ENCODE data around the gene GAS2.
A peak's percentile ranks its signal among the peaks of the same experiment; 100 is the strongest.

The GAS2 gene

DNA sequence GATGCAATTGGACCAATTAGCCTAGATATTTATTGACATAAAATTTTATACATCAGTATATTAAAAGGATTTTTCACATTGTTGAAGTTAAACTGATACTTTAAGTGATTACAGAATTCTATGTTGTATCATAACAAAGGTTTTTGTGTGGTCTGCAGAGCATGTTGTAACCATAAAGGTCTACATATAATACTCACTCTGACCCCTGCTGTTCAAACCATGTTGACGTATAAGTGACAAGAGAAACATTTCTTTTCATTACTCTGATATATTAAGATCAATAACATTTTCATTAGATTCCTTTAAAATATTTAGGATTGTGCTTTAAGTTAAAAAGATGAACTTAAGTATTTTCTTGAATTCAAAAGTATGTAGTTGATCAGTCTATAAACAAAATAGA, 63.9 kb downstream of the GAS2 start:
- peak; percentile 31 for DNase-seq

DNA sequence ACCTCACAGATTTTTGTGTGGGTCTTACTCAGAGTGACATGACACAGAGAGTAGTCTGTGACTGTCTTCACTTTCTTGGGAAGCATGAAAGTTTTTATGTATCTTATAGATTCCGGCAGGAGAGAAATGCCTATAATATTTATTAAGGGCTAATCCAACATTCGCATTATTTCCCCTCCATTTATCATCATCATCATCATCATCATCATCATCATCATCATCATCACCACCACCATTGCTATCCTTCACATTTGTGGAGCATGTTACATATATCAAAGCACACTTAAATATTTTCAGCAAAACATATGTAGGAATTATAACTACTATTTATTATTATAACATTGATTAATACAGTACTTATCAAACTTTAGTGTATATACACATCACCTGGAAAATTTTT, 66.2 kb downstream of the GAS2 start:
- no peak for DNase-seq

DNA sequence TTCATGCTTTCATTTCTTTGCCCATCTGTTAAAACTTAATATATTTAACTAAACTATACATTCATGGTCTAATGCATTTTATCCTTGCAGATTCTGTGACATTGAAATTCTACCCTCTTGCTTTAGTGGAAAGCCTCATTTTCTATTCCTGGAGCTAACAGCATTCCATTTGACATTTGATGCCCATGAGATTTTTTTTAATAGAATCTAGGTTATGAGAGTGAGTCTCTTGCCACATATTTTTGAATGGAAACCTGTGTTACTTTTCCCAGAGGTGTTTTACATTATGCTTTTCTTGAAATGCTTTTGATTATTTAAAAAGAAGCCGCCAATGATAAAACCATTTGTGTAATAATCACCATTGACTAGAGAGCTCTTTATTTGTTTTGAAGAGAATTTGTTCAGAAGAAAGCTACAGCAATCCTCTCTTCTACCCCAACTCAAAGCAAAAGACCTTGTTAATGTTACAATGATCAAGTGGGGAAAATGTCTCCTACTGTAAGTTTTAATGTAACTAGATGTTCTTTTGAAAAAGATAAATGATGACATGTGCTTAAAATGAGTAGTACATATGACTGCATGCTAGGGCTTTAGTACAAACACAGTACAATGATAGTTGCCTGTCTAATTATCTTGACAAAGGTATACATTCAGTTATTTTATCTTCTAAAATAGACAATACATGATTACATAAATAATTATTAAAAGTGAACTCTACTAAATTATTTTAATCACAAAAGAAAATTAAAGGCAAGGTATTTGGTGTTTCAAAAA, 67.3 kb downstream of the GAS2 start:
- DNase-seq, result no peak

DNA sequence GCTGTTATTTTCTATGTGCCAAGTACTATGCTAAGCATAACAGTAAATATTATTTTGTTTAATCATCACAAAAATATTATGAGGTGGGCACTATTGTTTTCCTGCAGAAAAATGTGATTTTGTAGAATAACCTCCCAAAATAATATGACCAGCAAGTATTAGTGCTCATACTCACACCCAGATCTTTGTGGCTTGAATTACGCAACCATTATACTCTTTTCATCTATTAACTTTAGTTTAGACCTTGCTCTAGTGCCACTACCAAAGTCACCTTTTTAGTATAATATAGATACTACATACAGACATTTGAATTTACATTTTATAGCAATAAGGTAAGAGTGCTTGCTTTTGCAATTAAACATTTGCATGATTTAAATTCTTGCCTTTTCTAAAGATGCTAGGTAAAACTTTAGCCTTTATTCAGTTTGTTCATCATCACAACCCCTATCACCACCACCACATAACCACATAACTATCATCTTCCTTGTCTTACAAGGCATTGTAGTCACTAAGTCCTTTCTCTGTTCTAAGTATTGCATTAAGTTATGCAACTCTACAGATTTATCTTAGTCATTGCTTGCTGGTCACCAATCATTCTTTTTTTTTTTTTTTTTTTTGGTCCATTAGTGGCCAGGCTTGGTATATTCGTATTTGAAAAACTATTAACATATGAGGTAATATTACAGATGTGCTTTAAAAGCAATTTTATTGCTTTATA, 68.4 kb downstream of the GAS2 start:
- peak; percentile 15 for DNase-seq

DNA sequence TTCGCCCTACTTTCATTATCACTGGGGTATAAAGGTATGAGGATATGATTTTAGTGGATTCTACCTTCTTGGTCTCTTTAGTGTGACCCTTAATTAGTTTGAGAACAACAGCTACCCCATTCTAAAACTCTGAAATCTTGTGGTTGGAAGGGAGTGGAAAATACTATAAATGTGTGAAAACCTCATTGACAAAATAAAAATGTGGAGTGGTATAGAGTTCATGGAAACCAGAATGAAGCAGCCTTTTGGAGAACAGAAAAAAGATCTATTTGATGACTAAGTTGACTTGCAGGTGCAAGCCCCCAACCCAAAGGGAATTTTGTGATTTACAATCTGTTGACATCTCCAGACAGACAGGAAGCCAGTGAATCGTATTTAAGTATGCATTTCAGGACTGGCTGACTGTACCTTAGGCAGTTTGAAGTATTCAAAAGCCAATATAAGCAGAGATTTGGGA, 75.8 kb downstream of the GAS2 start:
- DNase-seq, result peak; percentile 2

- no peak for DNase-seq
Measured at GRCh38 chr11:22749536-22749935, 83.1 kb downstream of the GAS2 start.

GRCh38 chr11:22752908-22753310, 86.5 kb downstream of the GAS2 start:
- peak; percentile 1 for DNase-seq

DNA sequence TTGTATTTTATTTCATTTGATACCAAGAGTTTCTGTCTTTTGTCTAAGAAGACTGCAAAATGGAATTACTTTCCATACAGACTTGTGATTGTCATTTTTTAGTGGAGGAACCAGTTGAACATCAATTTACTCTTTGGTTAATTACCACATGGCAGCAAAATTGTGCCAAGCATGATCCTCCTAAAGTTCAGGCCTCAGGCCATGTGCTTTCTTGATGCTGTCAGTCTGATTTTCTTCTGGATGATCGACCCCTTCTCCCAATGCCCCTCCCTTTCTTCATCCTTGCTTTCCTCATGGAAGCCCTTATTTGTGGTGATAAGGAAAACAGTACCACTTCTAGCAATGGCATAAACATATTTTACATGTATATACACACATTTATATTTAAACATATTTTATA, 87.0 kb downstream of the GAS2 start:
- DNase-seq, result no peak

- no peak for DNase-seq
Measured at GRCh38 chr11:22761066-22761465, 94.7 kb downstream of the GAS2 start.

- no peak for DNase-seq
Measured at GRCh38 chr11:22763166-22763565, 96.8 kb downstream of the GAS2 start.

- DNase-seq, result no peak
Measured at GRCh38 chr11:22764735-22765134, 98.3 kb downstream of the GAS2 start.

DNA sequence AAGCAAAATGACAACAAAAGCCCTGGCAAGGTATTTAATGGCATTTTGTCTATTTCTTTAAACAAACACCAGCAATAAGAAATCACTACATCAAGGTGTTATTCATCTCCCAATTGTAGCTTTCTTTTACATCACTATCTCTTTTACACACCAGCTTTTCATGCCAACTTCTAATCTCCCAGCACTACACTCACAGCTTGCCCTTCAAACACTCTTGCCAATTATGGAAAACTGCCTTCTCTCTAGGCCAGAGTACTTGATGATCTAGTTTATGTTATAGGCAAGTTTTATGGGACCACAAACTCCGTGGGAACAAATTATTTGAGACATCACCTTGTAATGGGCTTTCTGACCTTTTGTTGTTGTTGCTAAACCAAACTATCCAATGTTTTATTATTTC, 101.9 kb downstream of the GAS2 start:
- DNase-seq, result no peak

DNA sequence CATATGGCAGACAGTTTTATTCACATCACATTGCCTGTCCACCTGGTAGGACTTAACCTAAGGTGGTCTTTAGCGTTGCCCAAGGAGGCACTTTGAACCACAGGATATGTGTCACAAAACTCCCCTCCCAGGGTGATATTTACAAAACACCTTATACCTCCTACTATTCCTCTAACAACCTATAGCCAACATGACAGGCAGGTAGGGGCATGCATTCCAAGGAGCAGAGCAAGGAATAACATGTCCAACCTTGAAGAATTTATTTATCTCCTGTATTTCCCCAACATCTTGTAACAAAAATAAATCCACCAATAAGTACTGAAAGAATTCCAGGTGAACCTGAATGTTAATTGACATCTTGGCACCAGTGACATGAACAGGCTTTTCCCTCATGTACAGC, 102.7 kb downstream of the GAS2 start:
- no peak for DNase-seq

GRCh38 chr11:22774716-22775115, 108.3 kb downstream of the GAS2 start:
- DNase-seq, result no peak

GRCh38 chr11:22775248-22775647, 108.8 kb downstream of the GAS2 start:
- no peak for DNase-seq

GRCh38 chr11:22778642-22779041, 112.2 kb downstream of the GAS2 start:
- DNase-seq, result no peak

DNA sequence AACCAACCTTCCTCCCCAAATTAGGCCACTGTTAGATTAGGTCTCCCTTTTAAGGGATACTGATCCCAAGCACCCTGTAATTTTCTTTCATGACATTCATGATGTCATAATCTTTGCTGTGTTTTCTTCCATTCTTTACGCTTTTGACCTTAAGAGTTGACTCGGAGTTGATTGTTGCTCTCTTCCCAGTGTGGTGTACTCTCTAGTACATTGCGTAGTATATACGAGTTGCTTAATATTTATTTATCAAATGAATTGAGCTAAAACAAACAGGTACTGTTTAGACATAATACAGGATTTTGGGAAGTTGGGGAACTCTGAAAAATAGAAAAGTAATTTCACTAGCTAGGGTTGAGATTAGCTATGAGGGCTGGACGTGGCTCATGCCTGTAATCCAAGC, 113.4 kb downstream of the GAS2 start:
- DNase-seq, result no peak

- DNase-seq, result no peak
Measured at GRCh38 chr11:22780952-22781593, 114.7 kb downstream of the GAS2 start.

DNA sequence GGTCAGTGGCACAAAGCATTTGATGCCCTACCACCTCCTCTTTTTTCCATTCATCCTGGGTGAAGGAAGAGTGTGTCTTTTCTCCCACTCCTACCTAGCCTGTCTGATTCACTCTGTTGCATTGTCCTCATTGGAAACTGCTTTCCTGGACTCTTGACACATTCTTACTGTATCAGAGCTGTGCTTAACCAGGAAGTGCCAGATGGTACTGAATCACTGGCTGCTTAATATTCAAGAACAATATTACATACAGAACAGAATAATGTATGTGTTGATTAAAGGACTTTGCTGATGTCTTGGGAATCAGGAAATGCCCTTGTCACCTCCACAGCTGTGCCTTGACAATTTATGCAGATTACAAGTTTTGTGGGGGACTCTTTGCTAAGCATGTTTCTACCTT, 118.8 kb downstream of the GAS2 start:
- DNase-seq, result peak; percentile 32

- no peak for DNase-seq
Measured at GRCh38 chr11:22786475-22786874, 120.1 kb downstream of the GAS2 start.

GRCh38 chr11:22787055-22787454, 120.6 kb downstream of the GAS2 start:
- no peak for DNase-seq

DNA sequence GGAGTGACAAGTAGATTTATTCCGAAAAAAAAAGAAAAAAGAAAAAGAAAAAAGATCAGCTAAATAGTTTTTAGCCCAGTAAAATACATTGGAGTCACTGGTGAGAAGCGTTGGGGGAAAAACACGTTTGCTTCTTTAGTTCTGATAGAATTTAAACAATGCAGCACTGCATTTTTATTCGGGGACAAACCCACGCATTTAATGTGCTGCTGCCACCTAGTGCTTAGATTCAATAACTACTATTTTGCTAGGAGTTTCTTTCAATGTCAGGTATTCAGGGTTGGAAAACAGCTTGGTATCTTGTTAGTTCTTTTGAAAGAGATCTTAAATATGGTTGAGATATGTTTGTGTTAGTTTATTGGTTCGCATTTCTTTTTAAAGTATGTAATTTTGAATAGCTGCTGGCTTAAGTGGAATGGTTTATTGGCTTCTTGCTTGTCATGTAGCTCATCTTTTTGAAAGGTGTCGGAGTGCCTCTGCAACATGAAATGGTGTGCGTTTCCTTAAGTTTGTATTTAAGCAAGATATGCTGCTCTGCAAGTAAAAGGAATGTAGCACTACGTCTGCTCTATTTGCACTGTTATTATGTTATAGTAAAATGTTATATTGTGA, 121.2 kb downstream of the GAS2 start:
- peak; percentile 56 for DNase-seq

DNA sequence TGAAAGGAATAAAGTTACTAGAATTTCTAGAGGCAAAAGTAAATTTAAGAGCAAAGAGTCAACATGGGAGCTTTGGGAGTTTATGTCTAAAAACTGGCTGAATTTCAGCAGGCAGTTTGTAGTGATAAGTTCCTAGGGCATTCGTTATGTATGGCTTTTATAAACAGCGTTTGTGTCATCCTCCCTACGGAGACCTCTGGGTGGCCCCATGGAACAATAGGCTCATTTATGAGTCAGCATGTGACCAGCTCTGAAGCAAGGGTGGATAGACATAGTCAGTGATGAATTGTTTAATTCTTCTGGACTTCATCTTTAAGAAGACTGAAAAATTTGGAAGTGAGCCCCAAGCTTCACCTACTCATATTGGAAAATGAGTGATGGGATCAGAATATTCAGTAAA, 126.1 kb downstream of the GAS2 start:
- peak; percentile 43 for DNase-seq

GRCh38 chr11:22795914-22796313, 129.5 kb downstream of the GAS2 start:
- peak; percentile 5 for DNase-seq
